ENCODE data around the gene SLC6A2. TPM values are rescaled to one million over a fixed set of nuclear protein-coding genes. Genes with fewer than 3 reads are reported as not detected.

Gene SLC6A2
- total RNA-seq = not detected in 2 replicates

GRCh38 chr16:55655897-55656681, at the start of gene SLC6A2:
Gene SLC6A2, plus strand, starts transcription at chr16:55655988. Its CDS starts 707 bp downstream, at chr16:55656695.

Other genes starting within 250 kb of the SLC6A2 start
- 355 and 362 TPM in 2 replicates for gene MMP2, start 176.8 kb upstream of the SLC6A2 start, total RNA-seq
- 17.0 and 19.6 TPM in 2 replicates for gene LPCAT2, start 146.9 kb upstream of the SLC6A2 start, total RNA-seq
- gene CAPNS2, start 89.3 kb upstream of the SLC6A2 start, total RNA-seq = 0.65 and 0.78 TPM in 2 replicates
- 3.7 and 4.8 TPM in 2 replicates for gene CES1, start 177.1 kb downstream of the SLC6A2 start, total RNA-seq
- not detected in 2 replicates for gene CES5A, start 219.4 kb downstream of the SLC6A2 start, total RNA-seq

Measured in articular chondrocyte of knee joint (primary cell).